ENCODE measurements around the gene CDC73. TPM values are rescaled to one million over a fixed set of nuclear protein-coding genes. Genes with fewer than 3 reads are reported as not detected.
"Not testable (repeated sequence)": the region's sequence is repeated elsewhere in the genome, so short reads cannot be mapped to it uniquely, and the experiment has no call there.

CDC73 gene
- total RNA-seq, 1 experiment from 2014 or later: 62.5 TPM

- no peaks in the 10 kb centered on the region for H3K9me3 ChIP-seq (ENCODE audit: control insufficient read depth, low read depth, low read length)
- H3K4me1 ChIP-seq (ENCODE audit: insufficient read depth, low read length): no peaks in the 10 kb centered on the region
- no peak for DNase-seq
- no peaks in the 10 kb centered on the region for H3K27me3 ChIP-seq (ENCODE audit: insufficient read depth, low read length)
- no peak overlapping the region for H2BK20ac ChIP-seq (ENCODE audit: low read depth, low read length, poor library complexity, severe bottlenecking)
- H3K18ac ChIP-seq (ENCODE audit: insufficient read length, low read depth, low read length): no peak overlapping the region
- H3K4me2 ChIP-seq (ENCODE audit: insufficient read depth, insufficient read length, low read length): no peak overlapping the region
- H3K4me3 Mint-ChIP-seq: no peak overlapping the region
- no peak overlapping the region for H2BK12ac ChIP-seq (ENCODE audit: insufficient read length, low read depth, low read length)
- no peak overlapping the region for H3K9ac ChIP-seq (ENCODE audit: extremely low read depth, insufficient read length, low read length)
- TF ChIP-seq CTCF (conservative IDR thresholded peaks at IDR 0.05): no peak
- H3K27me3 Mint-ChIP-seq (ENCODE audit: low read depth): no peaks in the 10 kb centered on the region
- H3K14ac ChIP-seq (ENCODE audit: insufficient read depth, low read length): no peak overlapping the region
- no peak overlapping the region for H4K91ac ChIP-seq (ENCODE audit: insufficient read length, low read depth, low read length)
- H3K9me3 Mint-ChIP-seq: no peaks in the 10 kb centered on the region
- H3K27ac ChIP-seq (ENCODE audit: insufficient read length, low read depth, low read length): no peak overlapping the region
- no peak overlapping the region for H2BK15ac ChIP-seq (ENCODE audit: low read depth, low read length)
- peaks cover 3 to 6% (median 4%) of the 10 kb centered on the region in 3 experiments; a peak in 6 of 7 replicates for H3K36me3 Mint-ChIP-seq (ENCODE audit: insufficient read depth in 1 of 3, low read depth in 3 of 3)
- H4K5ac ChIP-seq (ENCODE audit: insufficient read length, low read depth, low read length): no peak overlapping the region
- H4K8ac ChIP-seq (replicated peaks; ENCODE audit: insufficient read length, low read depth, low read length): no peak overlapping the region
- H3K56ac ChIP-seq (ENCODE audit: insufficient read length, low read depth, low read length): no peak overlapping the region
- H2BK120ac ChIP-seq (ENCODE audit: low read depth, low read length, poor library complexity, severe bottlenecking): no peak overlapping the region
- no peak overlapping the region for H3K27ac Mint-ChIP-seq
- no peak overlapping the region for H2AFZ ChIP-seq (ENCODE audit: low read length)
- no peaks in the 10 kb centered on the region for H3K23me2 ChIP-seq (ENCODE audit: insufficient read length, low read depth, low read length, poor library complexity, severe bottlenecking)
- H3T11ph ChIP-seq (ENCODE audit: low read length): no peak overlapping the region
- H2AK5ac ChIP-seq (ENCODE audit: insufficient read length, low read length): no peak overlapping the region
- H3K4ac ChIP-seq (ENCODE audit: low read depth, low read length): no peak overlapping the region
- no peaks in the 10 kb centered on the region; the same call in 1 of the 2 replicates for H3K79me2 ChIP-seq (ENCODE audit: insufficient read depth, low read length)
- no peak overlapping the region for H2BK5ac ChIP-seq (ENCODE audit: insufficient read length, low read length)
- WGBS (ENCODE audit: extremely low coverage, insufficient read length, low lambda C conversion rate): no CpG with 5 or more reads among the region's 3 CpGs
- no peaks in the 10 kb centered on the region for H4K20me1 ChIP-seq (ENCODE audit: control insufficient read depth, insufficient read depth, insufficient read length)
- no peaks in the 10 kb centered on the region for H3K4me1 Mint-ChIP-seq
- H3K23ac ChIP-seq (ENCODE audit: insufficient read length, low read depth, low read length): no peak overlapping the region
- H3K79me1 ChIP-seq (ENCODE audit: insufficient read depth, low read depth, low read length, poor library complexity, severe bottlenecking): no peaks in the 10 kb centered on the region
Measured at GRCh38 chr1:193229136-193229535, 107.3 kb downstream of the CDC73 start.

GRCh38 chr1:193231146-193231545, 109.3 kb downstream of the CDC73 start:
- H4K8ac ChIP-seq (replicated peaks; ENCODE audit: insufficient read length, low read depth, low read length); H2BK5ac ChIP-seq (ENCODE audit: insufficient read length, low read length); H3K4me1 ChIP-seq (ENCODE audit: insufficient read depth, low read length); H3K56ac ChIP-seq (ENCODE audit: insufficient read length, low read depth, low read length); H3K9me3 ChIP-seq (ENCODE audit: control insufficient read depth, low read depth, low read length); H4K5ac ChIP-seq (ENCODE audit: insufficient read length, low read depth, low read length); H3K23me2 ChIP-seq (ENCODE audit: insufficient read length, low read depth, low read length, poor library complexity, severe bottlenecking); H3K27ac ChIP-seq (ENCODE audit: insufficient read length, low read depth, low read length); H3K27me3 ChIP-seq (ENCODE audit: insufficient read depth, low read length); H2AK5ac ChIP-seq (ENCODE audit: insufficient read length, low read length); H3K9me3 Mint-ChIP-seq; H2BK120ac ChIP-seq (ENCODE audit: low read depth, low read length, poor library complexity, severe bottlenecking); H3K18ac ChIP-seq (ENCODE audit: insufficient read length, low read depth, low read length); H2BK15ac ChIP-seq (ENCODE audit: low read depth, low read length); H3K27me3 Mint-ChIP-seq (ENCODE audit: low read depth); H4K20me1 ChIP-seq (ENCODE audit: control insufficient read depth, insufficient read depth, insufficient read length); H3K79me1 ChIP-seq (ENCODE audit: insufficient read depth, low read depth, low read length, poor library complexity, severe bottlenecking); H4K91ac ChIP-seq (ENCODE audit: insufficient read length, low read depth, low read length); H2BK12ac ChIP-seq (ENCODE audit: insufficient read length, low read depth, low read length); H3K4me3 Mint-ChIP-seq; H3K79me2 ChIP-seq (ENCODE audit: insufficient read depth, low read length); DNase-seq; H2AFZ ChIP-seq (ENCODE audit: low read length); H3T11ph ChIP-seq (ENCODE audit: low read length); H3K4me2 ChIP-seq (ENCODE audit: insufficient read depth, insufficient read length, low read length); H3K23ac ChIP-seq (ENCODE audit: insufficient read length, low read depth, low read length); H3K14ac ChIP-seq (ENCODE audit: insufficient read depth, low read length); H3K4me1 Mint-ChIP-seq; H3K27ac Mint-ChIP-seq; H3K4ac ChIP-seq (ENCODE audit: low read depth, low read length); H3K9ac ChIP-seq (ENCODE audit: extremely low read depth, insufficient read length, low read length); H2BK20ac ChIP-seq (ENCODE audit: low read depth, low read length, poor library complexity, severe bottlenecking): not testable (repeated sequence)
- peaks cover 2 to 11% (median 2%) of the 10 kb centered on the region in 3 experiments; a peak in 5 of 7 replicates for H3K36me3 Mint-ChIP-seq (ENCODE audit: insufficient read depth in 1 of 3, low read depth in 3 of 3)

All from H9 (cell line).